T-helper 17 cell (primary cell): ENCODE measurements around the gene EEF1AKMT1. TPM values are rescaled to one million over a fixed set of nuclear protein-coding genes. Genes with fewer than 3 reads are reported as not detected.
"Not testable (repeated sequence)": the region's sequence is repeated elsewhere in the genome, so short reads cannot be mapped to it uniquely, and the experiment has no call there.

Experiments used
- ATAC-seq: fragments of 150-1000 bp; cut with Tn5 transposase; 2 replicates; pipeline ENCODE4 v1.10.0; 2021; ENCODE audit warnings: mild to moderate bottlenecking, moderate library complexity
- DNase-seq, 3 donors: peaks; one replicate each; pipeline versions ENCODE4 v3.0.0 to v3.0.0-alpha.2; 2020 to 2021
- H3K9me3 ChIP-seq: one replicate; pipeline ENCODE4 v1.7.0; 2013; ENCODE audit warnings: low read length, mild to moderate bottlenecking; ENCODE audit not compliant: control insufficient read depth, poor library complexity, severe bottlenecking
- H3K27ac Mint-ChIP-seq: one replicate; pipeline ENCODE4 v1.8.0; 2022; ENCODE audit warnings: mild to moderate bottlenecking, moderate library complexity, mixed read lengths
- H3K27me3 Mint-ChIP-seq: one replicate; pipeline ENCODE4 v1.8.0; 2022; ENCODE audit warnings: mixed read lengths
- H3K36me3 Mint-ChIP-seq: one replicate; pipeline ENCODE4 v1.8.0; 2022; ENCODE audit warnings: low read depth, mixed read lengths
- H3K4me1 Mint-ChIP-seq: one replicate; pipeline ENCODE4 v1.8.0; 2022; ENCODE audit warnings: mild to moderate bottlenecking, mixed read lengths
- H3K4me3 Mint-ChIP-seq: one replicate; pipeline ENCODE4 v1.8.0; 2022; ENCODE audit warnings: mild to moderate bottlenecking, moderate library complexity, mixed read lengths
- total RNA-seq, 4 donors: library from RNA in 2 of 4; stranded (reverse) in 2 of 4; gene quantifications; one replicate each; pipeline ENCODE4 v1.2.3 and lab custom pipeline; 2022 to 2026

Gene EEF1AKMT1
- total RNA-seq, 2 donors from 2014 or later, result 3.8 TPM

DNA sequence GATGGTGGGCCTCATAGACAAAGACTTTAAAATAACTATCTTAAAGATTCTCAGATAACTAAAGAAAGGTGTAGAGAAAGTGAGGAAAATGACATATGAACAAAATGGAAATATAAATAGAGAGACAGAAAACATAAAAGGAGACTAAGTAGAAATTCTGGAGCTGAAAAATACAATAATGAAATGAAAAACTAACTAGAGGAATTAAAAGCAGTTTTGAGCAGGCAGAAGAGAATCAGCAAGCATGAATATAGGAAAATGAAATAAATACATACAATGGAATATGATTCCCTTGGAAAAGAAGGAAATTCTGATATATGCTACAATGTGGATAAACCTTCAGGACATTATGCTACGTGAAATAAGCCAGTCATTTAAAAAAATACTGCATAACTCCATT, 3.9 kb downstream of the EEF1AKMT1 start:
- Mint-ChIP-seq H3K36me3 (peaks cover 3% of the 10 kb centered on the region), H3K27me3 (no peaks in the 10 kb centered on the region), H3K4me3 (no peak overlapping the region), H3K27ac (no peak overlapping the region), H3K4me1 (peaks cover 15% of the 10 kb centered on the region)
- ATAC-seq (no peak), DNase-seq (no peak)
- H3K9me3 ChIP-seq, result no peaks in the 10 kb centered on the region

DNA sequence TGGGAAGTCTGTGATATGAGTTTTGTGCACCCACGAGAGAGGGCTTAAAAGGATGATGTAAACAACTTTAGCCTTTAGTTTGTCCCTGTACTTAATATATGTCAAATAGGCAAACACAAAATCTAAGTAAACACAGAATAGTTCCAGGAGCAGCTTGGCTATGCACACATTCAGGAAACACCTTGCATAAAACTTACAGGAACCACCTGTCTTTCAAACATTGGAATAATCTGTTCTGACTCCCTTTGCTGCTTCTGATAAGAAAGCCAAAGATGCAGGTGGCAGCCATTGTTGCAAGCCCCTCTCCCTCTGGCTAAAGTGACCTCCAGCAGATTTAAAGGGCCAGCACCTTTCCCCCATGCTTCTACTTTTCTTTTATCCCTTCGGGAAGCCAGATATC, 4.7 kb downstream of the EEF1AKMT1 start:
- no peaks in the 10 kb centered on the region for H3K9me3 ChIP-seq
- Mint-ChIP-seq H3K27me3 (no peaks in the 10 kb centered on the region), H3K27ac (peak overlapping the region; percentile 64), H3K36me3 (peaks cover 3% of the 10 kb centered on the region), H3K4me3 (no peak overlapping the region), H3K4me1 (peaks cover 15% of the 10 kb centered on the region)
- ATAC-seq, result no peak
- no peak for DNase-seq

DNA sequence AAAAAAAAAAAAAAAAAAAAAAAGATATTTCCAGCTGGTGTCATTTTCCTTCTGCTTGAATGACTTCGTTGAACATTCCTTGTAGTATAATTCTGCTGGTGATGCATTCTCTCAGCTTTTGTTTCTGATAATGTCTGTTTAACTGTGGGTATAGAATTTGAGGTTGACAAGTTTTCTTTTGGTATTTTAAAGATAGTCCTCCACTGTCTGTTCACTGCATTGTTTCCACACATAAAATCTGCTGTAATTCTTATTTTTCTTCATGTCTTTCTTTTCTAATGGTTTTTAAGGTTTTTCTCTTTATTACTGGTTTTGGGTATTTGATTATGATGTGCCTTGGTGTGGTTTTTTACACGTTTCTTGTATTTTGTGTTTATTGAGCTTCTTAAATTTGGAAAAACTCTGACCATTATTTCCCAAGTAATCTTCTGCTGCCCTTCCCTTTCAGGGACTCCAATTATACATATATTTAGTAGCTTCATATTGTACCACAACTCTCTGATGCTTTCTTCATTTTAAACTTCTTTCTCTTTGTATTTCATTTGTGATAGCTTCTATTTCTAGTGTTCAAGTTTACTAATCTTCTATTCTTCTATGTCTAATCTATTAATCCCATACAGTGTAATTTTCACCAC, 6.3 kb downstream of the EEF1AKMT1 start:
- peaks cover 3% of the 10 kb centered on the region for H3K36me3 Mint-ChIP-seq
- H3K9me3 ChIP-seq, result no peaks in the 10 kb centered on the region
- H3K4me1 Mint-ChIP-seq, result peaks cover 5% of the 10 kb centered on the region
- DNase-seq, result no peak
- H3K27me3 Mint-ChIP-seq, result no peaks in the 10 kb centered on the region
- ATAC-seq, result no peak
- H3K27ac Mint-ChIP-seq, result no peak overlapping the region
- H3K4me3 Mint-ChIP-seq, result no peak overlapping the region

DNA sequence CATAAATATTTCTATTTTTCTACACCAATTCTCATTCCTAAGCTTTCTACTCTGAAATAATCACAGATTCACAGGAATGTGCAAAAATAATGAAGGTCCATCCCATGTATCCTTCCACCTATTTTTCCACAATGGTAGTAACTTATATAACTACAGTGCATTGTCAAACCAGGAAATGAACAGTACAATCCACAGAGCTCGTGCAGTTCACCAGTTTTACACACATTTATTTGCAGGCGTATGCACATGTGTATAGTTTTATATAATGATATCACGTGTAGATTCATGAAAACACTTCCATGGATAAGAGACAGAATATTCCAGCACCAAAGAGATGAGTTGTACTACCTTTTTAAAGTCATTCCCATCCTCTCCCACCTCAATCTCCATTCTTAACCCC, 12.9 kb downstream of the EEF1AKMT1 start:
- Mint-ChIP-seq H3K4me1 (no peaks in the 10 kb centered on the region), H3K4me3 (no peak overlapping the region), H3K36me3 (peaks cover 2% of the 10 kb centered on the region), H3K27me3 (no peaks in the 10 kb centered on the region), H3K27ac (no peak overlapping the region)
- no peak for ATAC-seq
- H3K9me3 ChIP-seq, result no peaks in the 10 kb centered on the region
- no peak for DNase-seq

DNA sequence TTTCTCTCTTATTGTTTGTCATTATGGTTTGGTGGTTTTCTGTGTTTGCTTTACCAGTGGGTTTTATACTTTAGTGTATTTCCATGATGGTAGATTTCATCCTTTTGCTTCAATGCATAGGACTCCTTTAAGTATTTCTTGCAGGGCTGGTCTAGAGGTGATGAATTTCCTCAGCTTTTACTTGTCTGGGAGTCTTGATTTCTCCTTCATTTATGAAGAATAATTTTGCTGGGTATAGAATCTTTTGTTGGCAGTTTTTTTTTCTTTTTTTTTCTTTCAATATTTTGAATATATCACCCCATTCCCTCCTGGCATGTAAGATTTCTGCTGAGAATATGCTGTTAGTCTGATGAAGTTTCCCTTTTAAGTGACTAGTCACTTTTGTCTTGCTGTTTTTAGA, 19.8 kb downstream of the EEF1AKMT1 start:
- peaks cover 2% of the 10 kb centered on the region for H3K36me3 Mint-ChIP-seq
- no peak overlapping the region for H3K4me3 Mint-ChIP-seq
- no peak for DNase-seq
- H3K4me1 Mint-ChIP-seq, result no peaks in the 10 kb centered on the region
- H3K27ac Mint-ChIP-seq, result no peak overlapping the region
- peaks cover 8% of the 10 kb centered on the region for H3K9me3 ChIP-seq
- no peak for ATAC-seq
- H3K27me3 Mint-ChIP-seq, result no peaks in the 10 kb centered on the region

DNA sequence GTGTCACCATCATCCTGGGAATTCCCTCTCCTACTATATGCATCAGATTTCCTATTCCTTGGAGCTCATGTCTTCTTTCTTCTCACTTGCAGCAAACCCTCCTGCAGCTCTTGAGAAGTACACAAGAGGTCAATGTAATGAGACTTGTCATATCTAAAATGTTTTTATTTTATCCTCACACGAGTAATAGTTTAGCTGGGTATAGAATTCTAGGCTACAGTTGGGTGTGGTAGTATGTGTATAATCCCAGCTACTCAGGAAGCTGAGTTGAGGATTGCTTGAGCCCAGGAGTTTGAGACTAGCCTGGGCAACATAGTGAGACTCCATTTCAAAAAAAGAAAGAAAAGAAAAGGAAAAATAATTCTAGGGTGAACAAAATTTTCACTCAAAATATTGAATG, 24.4 kb downstream of the EEF1AKMT1 start:
- Mint-ChIP-seq H3K36me3 (no peaks in the 10 kb centered on the region), H3K27me3 (no peaks in the 10 kb centered on the region), H3K4me1 (no peaks in the 10 kb centered on the region), H3K27ac (no peak overlapping the region), H3K4me3 (no peak overlapping the region)
- no peak for ATAC-seq
- H3K9me3 ChIP-seq, result peaks cover 8% of the 10 kb centered on the region
- no peak for DNase-seq

DNA sequence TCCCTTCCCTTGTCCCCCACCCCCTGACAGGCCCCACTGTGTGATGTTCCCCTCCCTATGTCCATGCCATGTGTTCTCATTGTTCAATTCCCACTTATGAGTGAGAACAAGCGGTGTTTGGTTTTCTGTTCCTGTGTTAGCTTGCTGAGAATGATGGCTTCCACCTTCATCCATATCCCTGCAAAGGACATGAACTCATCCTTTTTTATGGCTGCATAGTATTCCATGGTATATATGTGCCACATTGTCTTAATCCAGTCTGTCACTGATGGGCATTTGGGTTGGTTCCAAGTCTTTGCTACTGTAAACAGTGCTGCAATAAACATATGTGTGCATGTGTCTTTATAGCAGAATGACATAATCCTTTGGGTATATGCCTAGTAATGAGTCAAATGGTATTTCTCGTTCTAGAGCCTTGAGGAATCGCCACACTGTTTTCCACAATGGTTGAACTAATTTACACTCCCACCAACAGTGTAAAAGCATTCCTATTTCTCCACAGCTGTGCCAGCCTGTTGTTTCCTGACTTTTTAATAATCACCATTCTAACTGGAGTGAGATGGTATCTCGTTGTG, 29.8 kb downstream of the EEF1AKMT1 start:
- H3K36me3 Mint-ChIP-seq, H3K27ac Mint-ChIP-seq, H3K4me3 Mint-ChIP-seq, DNase-seq, H3K4me1 Mint-ChIP-seq, H3K9me3 ChIP-seq, ATAC-seq, H3K27me3 Mint-ChIP-seq: not testable (repeated sequence)

DNA sequence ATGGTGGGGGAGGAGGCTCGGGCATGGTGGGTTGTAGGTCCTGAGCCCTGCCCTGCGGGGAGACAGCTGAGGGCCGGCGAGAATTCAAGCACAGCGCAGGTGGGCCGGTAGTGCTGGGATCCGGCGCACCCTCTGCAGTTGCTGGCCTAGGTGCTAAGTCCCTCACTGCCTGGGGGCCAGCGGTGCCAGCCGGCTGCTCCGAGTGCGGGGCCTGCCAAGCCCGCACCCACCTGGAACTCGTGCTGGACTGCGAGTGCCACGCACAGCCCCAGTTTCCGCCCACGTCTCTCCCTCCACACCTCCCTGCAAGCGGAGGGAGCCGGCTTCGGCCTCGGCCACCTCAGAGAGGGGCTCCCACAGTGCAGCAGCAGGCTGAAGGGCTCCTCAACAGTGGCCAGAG, 33.7 kb downstream of the EEF1AKMT1 start:
- no peak overlapping the region for H3K4me3 Mint-ChIP-seq
- peaks cover 3% of the 10 kb centered on the region for H3K4me1 Mint-ChIP-seq
- no peak overlapping the region for H3K27ac Mint-ChIP-seq
- H3K9me3 ChIP-seq, result no peaks in the 10 kb centered on the region
- no peak for DNase-seq
- ATAC-seq, result no peak
- no peaks in the 10 kb centered on the region for H3K27me3 Mint-ChIP-seq
- no peaks in the 10 kb centered on the region for H3K36me3 Mint-ChIP-seq

DNA sequence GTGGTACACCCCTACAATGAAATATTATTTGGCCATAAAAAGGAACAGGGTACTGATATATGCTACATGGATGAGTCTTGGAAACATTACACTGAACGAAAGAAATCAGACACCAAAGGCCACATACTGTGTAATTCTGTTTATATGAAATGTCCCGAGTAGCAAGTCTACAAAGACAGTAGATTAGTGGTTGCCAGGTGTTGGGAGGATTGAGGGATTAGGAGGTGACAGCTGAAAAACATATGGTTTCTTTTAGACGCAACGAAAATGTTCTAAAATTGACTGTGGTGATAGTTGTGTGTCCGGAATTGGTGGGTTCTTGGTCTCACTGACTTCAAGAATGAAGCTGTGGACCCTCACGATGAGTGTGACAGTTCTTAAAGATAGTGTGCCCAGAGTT, 35.1 kb downstream of the EEF1AKMT1 start:
- no peak for ATAC-seq
- no peak for DNase-seq
- H3K4me3 Mint-ChIP-seq, result no peak overlapping the region
- H3K9me3 ChIP-seq, result no peaks in the 10 kb centered on the region
- H3K4me1 Mint-ChIP-seq, result peaks cover 3% of the 10 kb centered on the region
- no peak overlapping the region for H3K27ac Mint-ChIP-seq
- H3K27me3 Mint-ChIP-seq, result no peaks in the 10 kb centered on the region
- peaks cover 2% of the 10 kb centered on the region for H3K36me3 Mint-ChIP-seq

DNA sequence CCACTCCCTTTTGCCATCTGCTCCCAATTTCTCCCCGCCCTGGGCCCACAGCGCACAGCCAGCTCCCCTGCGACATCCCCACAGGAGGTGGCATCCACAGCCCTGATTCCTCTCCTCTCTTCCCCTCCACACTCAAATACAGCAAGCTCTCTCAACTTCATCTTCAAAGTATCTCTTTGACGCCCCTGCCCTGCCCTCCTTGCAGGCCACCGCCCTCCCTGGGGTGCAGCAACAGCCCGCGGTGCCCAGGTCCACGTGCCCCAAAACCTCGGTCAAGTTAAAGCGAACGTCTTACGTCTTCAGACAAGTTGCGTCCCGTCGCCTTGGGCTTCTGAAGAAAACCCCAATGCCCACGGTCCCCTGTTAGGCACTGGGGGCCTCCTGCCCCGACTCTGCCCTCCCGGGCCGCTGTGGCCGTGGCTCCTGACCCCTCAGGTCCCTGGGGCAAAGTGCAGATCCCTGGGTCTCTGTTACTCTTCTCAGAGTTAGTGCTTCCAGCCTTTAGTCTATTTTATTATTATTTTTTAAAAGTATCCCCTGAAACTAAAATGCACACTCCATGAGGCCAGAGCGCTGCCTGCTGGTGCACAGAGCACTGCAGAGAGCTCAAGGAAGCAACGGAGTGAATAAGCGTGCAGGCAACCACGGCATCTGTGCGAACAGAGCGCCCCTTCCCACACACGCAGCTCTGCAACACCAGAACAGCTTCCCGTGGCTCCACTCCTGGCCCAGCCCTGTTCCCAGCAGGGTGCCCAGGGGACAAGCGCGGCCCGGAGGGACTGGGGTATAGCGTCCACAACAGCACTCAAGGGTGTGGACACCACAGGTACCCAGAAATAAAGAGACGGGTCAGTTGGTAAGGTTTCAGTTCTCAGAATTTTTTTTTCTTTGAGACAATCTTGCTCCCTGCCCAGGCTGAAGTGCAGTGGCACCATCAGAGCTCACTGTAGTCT, 43.9 kb downstream of the EEF1AKMT1 start:
- H3K4me1 Mint-ChIP-seq, result no peaks in the 10 kb centered on the region
- no peak overlapping the region for H3K4me3 Mint-ChIP-seq
- no peaks in the 10 kb centered on the region for H3K9me3 ChIP-seq
- H3K36me3 Mint-ChIP-seq, result peaks cover 6% of the 10 kb centered on the region
- no peak for DNase-seq
- ATAC-seq, result no peak
- no peaks in the 10 kb centered on the region for H3K27me3 Mint-ChIP-seq
- H3K27ac Mint-ChIP-seq, result no peak overlapping the region

DNA sequence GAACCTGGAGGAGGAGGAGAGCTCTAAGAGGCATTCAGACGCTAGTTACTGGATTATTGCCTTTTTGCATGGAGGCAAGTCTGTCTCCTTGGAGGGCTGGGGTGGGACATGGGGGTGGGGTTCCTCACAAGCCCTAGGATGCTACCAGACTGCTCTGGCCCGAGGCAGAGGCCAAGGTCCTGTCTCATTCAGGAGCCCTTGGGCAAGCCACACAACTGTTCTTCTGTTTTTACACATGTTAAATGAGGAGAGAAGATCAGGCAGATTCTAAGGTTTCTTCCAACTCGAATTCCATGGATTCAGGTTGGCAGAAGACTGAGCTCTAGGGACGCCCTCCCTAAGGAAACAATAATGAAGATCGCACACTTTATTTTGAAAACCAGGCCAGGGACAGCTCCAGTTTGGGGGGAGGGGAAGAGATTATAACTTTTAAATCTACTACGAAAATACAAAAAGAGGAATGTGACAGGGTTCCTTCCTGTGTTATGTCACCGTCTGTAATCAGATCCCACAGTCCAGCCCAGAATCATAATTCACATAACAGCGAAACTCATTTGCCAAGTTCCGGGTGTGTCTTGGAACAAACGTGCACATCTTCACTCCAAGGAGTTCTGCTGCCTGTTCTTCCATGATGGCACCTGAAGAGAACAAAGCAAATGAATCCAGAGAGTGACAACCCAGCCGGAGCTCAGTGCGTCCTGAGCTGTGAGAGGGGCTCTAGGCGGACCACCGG, 45.0 kb downstream of the EEF1AKMT1 start:
- H3K9me3 ChIP-seq, result no peaks in the 10 kb centered on the region
- Mint-ChIP-seq H3K27ac (no peak overlapping the region), H3K27me3 (no peaks in the 10 kb centered on the region), H3K36me3 (peaks cover 4% of the 10 kb centered on the region), H3K4me3 (no peak overlapping the region), H3K4me1 (no peaks in the 10 kb centered on the region)
- no peak for DNase-seq
- no peak for ATAC-seq

DNA sequence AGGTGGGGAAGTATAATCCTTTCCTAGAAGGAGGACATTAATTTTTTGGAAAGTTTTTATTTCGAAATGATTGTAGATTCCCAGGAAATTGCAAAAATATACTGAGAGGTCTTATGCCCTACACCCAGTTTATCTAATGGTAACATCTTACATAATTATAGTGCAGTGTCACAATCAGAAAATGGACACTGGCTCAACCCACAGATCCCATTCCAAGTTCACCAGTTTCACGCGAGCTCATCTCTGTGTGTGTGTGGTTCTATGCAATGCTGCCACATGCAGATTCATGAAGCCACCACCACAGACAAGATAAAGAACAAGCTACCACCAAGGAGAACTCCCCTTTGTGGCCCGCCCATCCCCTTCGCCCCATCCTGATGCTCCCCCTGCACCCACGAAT, 45.9 kb downstream of the EEF1AKMT1 start:
- Mint-ChIP-seq H3K4me1 (no peaks in the 10 kb centered on the region), H3K4me3 (no peak overlapping the region), H3K27ac (no peak overlapping the region), H3K36me3 (peaks cover 4% of the 10 kb centered on the region), H3K27me3 (peaks cover 3% of the 10 kb centered on the region)
- no peaks in the 10 kb centered on the region for H3K9me3 ChIP-seq
- ATAC-seq, result no peak
- no peak for DNase-seq
